ENCODE data around the gene POLDIP3. TPM values are rescaled to one million over a fixed set of nuclear protein-coding genes. Genes with fewer than 3 reads are reported as not detected.
"Not testable (repeated sequence)": the region's sequence is repeated elsewhere in the genome, so short reads cannot be mapped to it uniquely, and the experiment has no call there.

POLDIP3 gene
- total RNA-seq, 2 donors from 2014 or later, result 84.0 to 108 TPM

GRCh38 chr22:42607641-42608040 lies 7.0 kb downstream of the POLDIP3 start:
- not testable (repeated sequence) for H3K4me3 Mint-ChIP-seq
- peaks cover 5 to 15% of the 10 kb centered on the region in 2 donors for H3K36me3 Mint-ChIP-seq (ENCODE audit: insufficient read depth in 2 of 2)

GRCh38 chr22:42604403-42604802 lies 10.3 kb downstream of the POLDIP3 start:
- no peaks in the 10 kb centered on the region for H3K27me3 Mint-ChIP-seq (ENCODE audit: low read depth)

More at GRCh38 chr22:42607641-42608040, 7.0 kb downstream of the POLDIP3 start:
- not testable (repeated sequence) for ATAC-seq (replicated peaks in 1 of 2); DNase-seq; H3K27me3 Mint-ChIP-seq (ENCODE audit: low read depth); H3K27ac Mint-ChIP-seq; H3K9me3 Mint-ChIP-seq
- peaks cover 72% of the 10 kb centered on the region for H3K4me1 Mint-ChIP-seq (ENCODE audit: low read depth)

DNA sequence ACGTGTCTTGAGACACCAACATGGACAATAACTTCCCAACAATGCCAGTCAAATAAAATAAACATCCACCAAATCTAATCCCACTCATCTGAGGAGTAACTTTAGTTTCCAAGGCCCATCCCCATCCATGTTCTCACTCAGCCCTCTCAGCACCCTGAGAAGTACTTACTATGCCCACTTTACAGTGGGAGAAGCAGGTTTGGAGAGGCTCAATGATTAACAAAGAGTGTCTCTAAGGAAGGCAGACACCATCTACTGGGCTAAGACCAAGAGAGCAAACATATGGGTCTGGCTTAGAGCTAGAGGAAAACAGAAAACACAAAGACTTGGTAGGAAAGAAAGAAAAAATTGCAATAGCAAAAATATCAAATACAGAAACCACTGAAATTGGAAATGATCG lies 11.3 kb downstream of the POLDIP3 start:
- H3K36me3 Mint-ChIP-seq (ENCODE audit: insufficient read depth in 2 of 2), result peaks cover 10 to 31% of the 10 kb centered on the region in 2 donors
- no peaks in the 10 kb centered on the region for H3K9me3 Mint-ChIP-seq
- ATAC-seq (replicated peaks in 1 of 2) (no peak), DNase-seq (no peak)
- H3K27ac Mint-ChIP-seq, result peak overlapping the region; percentile 0
- H3K4me3 Mint-ChIP-seq, result no peak overlapping the region
- no peaks in the 10 kb centered on the region for H3K27me3 Mint-ChIP-seq (ENCODE audit: low read depth)
- H3K4me1 Mint-ChIP-seq (ENCODE audit: low read depth), result peaks cover 30% of the 10 kb centered on the region

More at GRCh38 chr22:42604403-42604802, 10.3 kb downstream of the POLDIP3 start:
- H3K4me3 Mint-ChIP-seq, result no peak overlapping the region
- peaks cover 39% of the 10 kb centered on the region for H3K4me1 Mint-ChIP-seq (ENCODE audit: low read depth)
- ATAC-seq (replicated peaks in 1 of 2) (no peak), DNase-seq (no peak)
- H3K36me3 Mint-ChIP-seq (ENCODE audit: insufficient read depth in 2 of 2), result peaks cover 6 to 27% of the 10 kb centered on the region in 2 donors
- H3K9me3 Mint-ChIP-seq, result no peaks in the 10 kb centered on the region
- peak overlapping the region; percentile 33 for H3K27ac Mint-ChIP-seq

GRCh38 chr22:42602470-42602869 lies 12.2 kb downstream of the POLDIP3 start:
- Mint-ChIP-seq H3K36me3 (ENCODE audit: insufficient read depth in 2 of 2) (peaks cover 10 to 34% of the 10 kb centered on the region in 2 donors), H3K27ac (no peak overlapping the region), H3K4me1 (ENCODE audit: low read depth) (peaks cover 30% of the 10 kb centered on the region), H3K9me3 (no peaks in the 10 kb centered on the region), H3K4me3 (no peak overlapping the region), H3K27me3 (ENCODE audit: low read depth) (no peaks in the 10 kb centered on the region)
- DNase-seq, result no peak
- no peak for ATAC-seq (replicated peaks in 1 of 2)

DNA sequence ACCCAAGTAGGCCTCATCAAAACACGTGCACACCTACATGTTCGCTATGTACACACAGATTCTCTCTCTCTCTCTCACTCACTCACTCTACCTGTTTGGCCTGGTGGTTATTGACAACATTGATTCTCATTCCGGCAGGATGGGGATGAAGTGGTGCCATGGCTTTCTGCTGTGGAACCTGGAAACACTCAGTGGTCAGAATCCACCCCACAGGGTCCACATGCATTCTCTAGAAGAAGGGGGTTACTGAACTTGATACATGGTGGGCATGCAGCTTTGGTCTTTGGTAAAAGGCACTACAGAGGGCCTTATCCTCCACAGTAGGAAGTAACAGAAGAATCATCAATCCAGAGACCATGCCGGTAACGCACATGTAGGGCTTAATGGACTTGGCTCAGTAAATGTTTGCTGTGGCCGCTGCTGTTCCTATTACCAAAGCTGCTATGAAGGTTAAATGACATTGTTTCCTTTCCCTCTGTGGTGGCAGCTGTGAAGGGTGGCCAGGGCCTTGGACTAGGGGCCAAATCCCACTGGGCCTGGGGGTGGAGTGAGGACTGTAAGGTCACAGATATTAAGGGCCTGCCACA lies 12.7 kb downstream of the POLDIP3 start:
- Mint-ChIP-seq H3K36me3 (ENCODE audit: insufficient read depth in 2 of 2) (peaks cover 10 to 32% of the 10 kb centered on the region in 2 donors), H3K27ac (no peak overlapping the region), H3K9me3 (no peaks in the 10 kb centered on the region), H3K4me3 (no peak overlapping the region), H3K4me1 (ENCODE audit: low read depth) (peaks cover 30% of the 10 kb centered on the region), H3K27me3 (ENCODE audit: low read depth) (no peaks in the 10 kb centered on the region)
- ATAC-seq (replicated peaks in 1 of 2) (no peak), DNase-seq (no peak)

GRCh38 chr22:42596863-42597530 lies 17.7 kb downstream of the POLDIP3 start:
- Mint-ChIP-seq H3K36me3 (ENCODE audit: insufficient read depth in 2 of 2) (peaks cover 7 to 37% of the 10 kb centered on the region in 2 donors), H3K27me3 (ENCODE audit: low read depth) (no peaks in the 10 kb centered on the region), H3K27ac (no peak overlapping the region), H3K4me1 (ENCODE audit: low read depth) (no peaks in the 10 kb centered on the region), H3K4me3 (no peak overlapping the region), H3K9me3 (no peaks in the 10 kb centered on the region)
- DNase-seq (no peak), ATAC-seq (replicated peaks in 1 of 2) (no peak)

DNA sequence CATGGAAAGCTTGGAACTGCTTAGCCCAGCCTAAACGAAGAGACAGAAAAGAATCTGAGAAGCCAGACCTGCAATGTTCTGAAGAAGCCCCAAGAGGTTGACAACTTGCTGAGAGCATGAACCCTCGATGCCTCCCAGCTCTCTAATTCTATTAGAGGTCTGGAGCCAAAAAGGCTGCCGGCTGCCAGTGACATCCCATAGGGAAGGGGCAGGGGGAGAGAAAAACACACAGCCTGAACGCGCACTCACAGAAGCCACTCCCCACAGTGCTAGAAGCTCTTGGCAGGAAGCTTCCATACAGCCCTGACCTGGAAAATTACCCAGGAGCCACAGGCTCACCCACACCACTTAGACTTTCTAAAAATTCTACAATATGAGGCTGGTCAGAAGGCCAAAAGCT lies 18.3 kb downstream of the POLDIP3 start:
- DNase-seq, result no peak
- no peaks in the 10 kb centered on the region for H3K4me1 Mint-ChIP-seq (ENCODE audit: low read depth)
- no peak for ATAC-seq (replicated peaks in 1 of 2)
- H3K27ac Mint-ChIP-seq, result no peak overlapping the region
- peaks cover 4 to 34% of the 10 kb centered on the region in 2 donors for H3K36me3 Mint-ChIP-seq (ENCODE audit: insufficient read depth in 2 of 2)
- no peaks in the 10 kb centered on the region for H3K27me3 Mint-ChIP-seq (ENCODE audit: low read depth)
- H3K9me3 Mint-ChIP-seq, result no peaks in the 10 kb centered on the region
- H3K4me3 Mint-ChIP-seq, result no peak overlapping the region

GRCh38 chr22:42595434-42595833 lies 19.2 kb downstream of the POLDIP3 start:
- ATAC-seq (replicated peaks in 1 of 2) (no peak), DNase-seq (no peak)
- Mint-ChIP-seq H3K36me3 (ENCODE audit: insufficient read depth in 2 of 2) (peaks cover 4 to 32% of the 10 kb centered on the region in 2 donors), H3K4me3 (no peak overlapping the region), H3K27me3 (ENCODE audit: low read depth) (no peaks in the 10 kb centered on the region), H3K4me1 (ENCODE audit: low read depth) (no peaks in the 10 kb centered on the region), H3K27ac (no peak overlapping the region), H3K9me3 (no peaks in the 10 kb centered on the region)

- H3K4me3 Mint-ChIP-seq, result no peak overlapping the region
Measured at GRCh38 chr22:42591987-42592386, 22.7 kb downstream of the POLDIP3 start.

DNA sequence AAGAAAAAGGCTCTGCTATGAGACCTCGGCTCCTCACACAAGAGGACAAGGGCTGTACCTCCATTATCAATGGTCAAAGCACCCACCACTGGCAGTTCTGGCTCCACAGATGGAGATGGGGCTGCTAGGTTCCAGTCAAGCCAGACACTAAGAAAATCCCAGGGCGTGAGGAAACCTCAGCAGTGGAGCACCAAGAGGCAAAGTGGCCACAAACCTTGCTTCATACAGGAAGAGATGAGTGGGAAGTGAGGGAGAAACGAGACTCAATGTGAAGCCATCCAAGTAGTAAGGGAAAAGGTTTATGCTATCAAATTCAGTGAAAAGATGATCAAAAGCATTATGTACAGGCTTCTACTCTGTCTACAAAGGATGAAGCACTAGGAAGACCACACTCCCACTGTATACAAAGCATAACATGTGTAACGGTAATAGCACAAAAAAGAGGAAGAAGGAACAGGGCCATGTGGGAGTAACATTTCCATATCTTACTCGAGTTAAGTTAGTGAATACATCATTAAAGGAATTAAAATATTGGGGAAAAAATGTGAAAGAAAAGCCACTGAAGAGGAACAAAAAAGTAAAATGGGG lies 27.0 kb downstream of the POLDIP3 start:
- H3K4me3 Mint-ChIP-seq, result no peak overlapping the region
- H3K4me1 Mint-ChIP-seq (ENCODE audit: low read depth), result peaks cover 2% of the 10 kb centered on the region
- peaks cover 2 to 29% of the 10 kb centered on the region in 2 donors for H3K36me3 Mint-ChIP-seq (ENCODE audit: insufficient read depth in 2 of 2)
- H3K9me3 Mint-ChIP-seq, result no peaks in the 10 kb centered on the region
- H3K27ac Mint-ChIP-seq, result no peak overlapping the region
- no peaks in the 10 kb centered on the region for H3K27me3 Mint-ChIP-seq (ENCODE audit: low read depth)
- DNase-seq, result no peak
- no peak for ATAC-seq (replicated peaks in 1 of 2)

More at GRCh38 chr22:42591987-42592386, 22.7 kb downstream of the POLDIP3 start:
- DNase-seq, result no peak
- Mint-ChIP-seq H3K27ac (no peak overlapping the region), H3K4me1 (ENCODE audit: low read depth) (no peaks in the 10 kb centered on the region), H3K36me3 (ENCODE audit: insufficient read depth in 2 of 2) (peaks cover 2 to 23% of the 10 kb centered on the region in 2 donors), H3K27me3 (ENCODE audit: low read depth) (no peaks in the 10 kb centered on the region), H3K9me3 (no peaks in the 10 kb centered on the region)
- no peak for ATAC-seq (replicated peaks in 1 of 2)

GRCh38 chr22:42586381-42586780 lies 28.3 kb downstream of the POLDIP3 start:
- no peak for ATAC-seq (replicated peaks in 1 of 2)
- no peak overlapping the region for H3K4me3 Mint-ChIP-seq
- H3K27ac Mint-ChIP-seq, result peak overlapping the region; percentile 13
- no peak for DNase-seq
- H3K9me3 Mint-ChIP-seq, result no peaks in the 10 kb centered on the region
- H3K4me1 Mint-ChIP-seq (ENCODE audit: low read depth), result peaks cover 10% of the 10 kb centered on the region
- peaks cover 3 to 23% of the 10 kb centered on the region in 2 donors for H3K36me3 Mint-ChIP-seq (ENCODE audit: insufficient read depth in 2 of 2)
- H3K27me3 Mint-ChIP-seq (ENCODE audit: low read depth), result no peaks in the 10 kb centered on the region

DNA sequence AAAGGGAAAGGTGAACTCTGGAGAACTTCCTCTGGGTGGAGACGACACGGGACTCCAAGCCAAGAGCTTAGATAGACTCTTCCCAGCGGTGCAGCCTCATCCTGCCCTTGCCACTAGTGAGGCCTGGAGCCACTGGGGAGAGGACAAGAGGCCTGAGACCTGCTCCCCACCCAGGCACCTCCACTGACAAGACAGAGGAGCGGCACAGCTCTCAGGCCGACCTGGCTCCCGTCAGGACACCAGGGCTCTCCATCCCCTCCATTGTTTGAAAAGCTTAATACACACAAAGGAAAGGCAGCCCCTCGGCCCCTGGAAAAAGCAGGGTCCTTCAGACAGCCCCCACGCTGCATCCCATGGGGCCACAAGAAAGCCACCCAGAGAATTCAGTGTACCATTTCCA lies 29.6 kb downstream of the POLDIP3 start:
- no peaks in the 10 kb centered on the region for H3K9me3 Mint-ChIP-seq
- DNase-seq, result no peak
- peaks cover 7 to 22% of the 10 kb centered on the region in 2 donors for H3K36me3 Mint-ChIP-seq (ENCODE audit: insufficient read depth in 2 of 2)
- ATAC-seq (replicated peaks in 1 of 2), result no peak
- H3K27ac Mint-ChIP-seq, result no peak overlapping the region
- peaks cover 16% of the 10 kb centered on the region for H3K4me1 Mint-ChIP-seq (ENCODE audit: low read depth)
- no peaks in the 10 kb centered on the region for H3K27me3 Mint-ChIP-seq (ENCODE audit: low read depth)
- H3K4me3 Mint-ChIP-seq, result no peak overlapping the region

DNA sequence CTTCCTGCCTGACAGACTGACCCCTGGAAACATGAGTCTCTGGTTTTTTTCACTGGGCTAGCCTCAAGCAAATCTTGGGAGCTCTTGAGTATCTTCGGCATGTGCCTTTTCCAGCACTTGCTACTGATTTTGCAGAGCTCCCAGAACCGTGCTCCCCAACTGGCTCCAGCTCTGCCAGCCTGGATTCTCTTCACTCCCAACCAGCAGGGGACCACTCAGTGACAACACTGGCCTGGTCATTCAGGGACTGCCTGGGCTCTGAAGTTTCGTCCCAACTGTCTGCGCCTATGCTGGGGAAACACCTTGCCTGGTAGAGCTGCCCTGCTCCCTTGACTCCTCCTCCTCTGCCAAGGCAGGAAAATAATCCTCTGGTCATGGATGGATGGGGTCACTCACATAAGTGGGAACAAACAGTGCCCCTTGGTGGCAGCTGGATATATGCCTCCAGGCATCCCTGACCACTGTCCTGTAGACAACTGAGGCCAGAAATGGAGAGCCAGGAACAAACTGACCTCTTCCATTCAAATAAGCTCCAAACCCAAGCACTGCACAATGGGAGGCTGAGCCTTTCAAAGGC lies 30.2 kb downstream of the POLDIP3 start:
- peaks cover 19% of the 10 kb centered on the region for H3K4me1 Mint-ChIP-seq (ENCODE audit: low read depth)
- ATAC-seq (replicated peaks in 1 of 2) (no peak), DNase-seq (no peak)
- H3K4me3 Mint-ChIP-seq, result no peak overlapping the region
- no peaks in the 10 kb centered on the region for H3K9me3 Mint-ChIP-seq
- no peak overlapping the region for H3K27ac Mint-ChIP-seq
- H3K36me3 Mint-ChIP-seq (ENCODE audit: insufficient read depth in 2 of 2), result peaks cover 7 to 22% of the 10 kb centered on the region in 2 donors
- H3K27me3 Mint-ChIP-seq (ENCODE audit: low read depth), result no peaks in the 10 kb centered on the region
